Measurements from ENCODE around the gene TAS1R2. TPM values are rescaled to one million over a fixed set of nuclear protein-coding genes. Genes with fewer than 3 reads are reported as not detected.

Gene TAS1R2
- polyA plus RNA-seq (2013) = 0.01 TPM in 1 of 2 replicates, not detected in the other

GRCh38 chr1:18859560-18859959 is at the start of gene TAS1R2:
Gene TAS1R2 (minus strand): TSS chr1:18859660. CDS start chr1:18859660, 0 bp downstream.
- Histone ChIP-seq H4K91ac (ENCODE audit: low read depth, low read length) (no peak within 1 kb of the TSS), H3K14ac (ENCODE audit: low read length) (no peak within 1 kb of the TSS), H4K8ac (ENCODE audit: low read depth, low read length) (no peak within 1 kb of the TSS), H3K36me3 (ENCODE audit: control insufficient read depth in 1 of 2, insufficient read depth in 2 of 2, low read length in 2 of 2) (no peaks in the 10 kb centered on the region), H3K79me1 (ENCODE audit: low read length) (no peaks in the 10 kb centered on the region), H3K4me1 (ENCODE audit: control insufficient read depth in 1 of 2, insufficient read depth in 2 of 2, low read length in 2 of 2) (no peaks in the 10 kb centered on the region), H3K27ac (ENCODE audit: low read depth, low read length) (no peak within 1 kb of the TSS), H3K4me3 (ENCODE audit: low read depth, low read length) (no peak within 1 kb of the TSS), H2BK5ac (ENCODE audit: low read depth, low read length, poor library complexity) (no peak within 1 kb of the TSS), H3K79me2 (ENCODE audit: control insufficient read depth, insufficient read depth, low read length, poor library complexity) (no peaks in the 10 kb centered on the region), H3K23ac (ENCODE audit: low read length) (no peak within 1 kb of the TSS), H3K9me3 (ENCODE audit: insufficient read depth, low read depth, low read length) (peaks cover 10% of the 10 kb centered on the region), H3K27me3 (ENCODE audit: insufficient read depth, low read length) (no peaks in the 10 kb centered on the region), H3K9ac (ENCODE audit: low read length) (no peak within 1 kb of the TSS), H2BK120ac (ENCODE audit: insufficient read depth, low read length, poor library complexity) (no peak within 1 kb of the TSS), H4K12ac (ENCODE audit: low read depth, low read length) (no peak within 1 kb of the TSS), H3K18ac (ENCODE audit: low read length) (no peak within 1 kb of the TSS), H3K4me2 (ENCODE audit: low read length) (no peak within 1 kb of the TSS), H2AK5ac (ENCODE audit: low read length) (no peak within 1 kb of the TSS), H3K4ac (ENCODE audit: low read depth, low read length) (no peak within 1 kb of the TSS), H2AFZ (ENCODE audit: insufficient read depth, low read length, poor library complexity) (no peak within 1 kb of the TSS), H2BK12ac (ENCODE audit: low read length) (no peak within 1 kb of the TSS)
- DNase-seq = no peak
- no CpG with 5 or more reads among the region's 4 CpGs for WGBS (ENCODE audit: extremely low coverage, insufficient coverage, insufficient read length)

GRCh38 chr1:18907917-18908845 is 48.7 kb upstream of the TAS1R2 start:
- no peak for DNase-seq
- peaks cover 3% of the 10 kb centered on the region for H3K9me3 ChIP-seq (ENCODE audit: insufficient read depth, low read depth, low read length)
- no peak overlapping the region for H3K18ac ChIP-seq (ENCODE audit: low read length)
- WGBS (ENCODE audit: extremely low coverage, insufficient coverage, insufficient read length) = no CpG with 5 or more reads among the region's 22 CpGs
- no peak overlapping the region for H2BK120ac ChIP-seq (ENCODE audit: insufficient read depth, low read length, poor library complexity)
- H3K23ac ChIP-seq (ENCODE audit: low read length) = no peak overlapping the region
- H3K36me3 ChIP-seq (ENCODE audit: control insufficient read depth in 1 of 2, insufficient read depth in 2 of 2, low read length in 2 of 2) = peaks cover 54 to 60% of the 10 kb centered on the region in 2 experiments
- no peak overlapping the region for H3K4me2 ChIP-seq (ENCODE audit: low read length)
- no peak overlapping the region for H3K4ac ChIP-seq (ENCODE audit: low read depth, low read length)
- no peak overlapping the region for H2AFZ ChIP-seq (ENCODE audit: insufficient read depth, low read length, poor library complexity)
- H3K79me2 ChIP-seq (ENCODE audit: control insufficient read depth, insufficient read depth, low read length, poor library complexity) = no peaks in the 10 kb centered on the region
- no peak overlapping the region for H4K91ac ChIP-seq (ENCODE audit: low read depth, low read length)
- peaks cover 3 to 9% of the 10 kb centered on the region in 2 experiments for H3K4me1 ChIP-seq (ENCODE audit: control insufficient read depth in 1 of 2, insufficient read depth in 2 of 2, low read length in 2 of 2)
- H3K27me3 ChIP-seq (ENCODE audit: insufficient read depth, low read length) = no peaks in the 10 kb centered on the region
- H3K4me3 ChIP-seq (ENCODE audit: low read depth, low read length) = no peak overlapping the region
- peak overlapping the region; percentile 29 for H2AK5ac ChIP-seq (ENCODE audit: low read length)
- no peak overlapping the region for H4K8ac ChIP-seq (ENCODE audit: low read depth, low read length)
- H2BK12ac ChIP-seq (ENCODE audit: low read length) = no peak overlapping the region
- peaks cover 5% of the 10 kb centered on the region for H3K79me1 ChIP-seq (ENCODE audit: low read length)
- H3K27ac ChIP-seq (ENCODE audit: low read depth, low read length) = no peak overlapping the region
- H2BK5ac ChIP-seq (ENCODE audit: low read depth, low read length, poor library complexity) = no peak overlapping the region
- H3K9ac ChIP-seq (ENCODE audit: low read length) = no peak overlapping the region
- H3K14ac ChIP-seq (ENCODE audit: low read length) = no peak overlapping the region
- H4K12ac ChIP-seq (ENCODE audit: low read depth, low read length) = peak overlapping the region; percentile 48

- H3K23ac ChIP-seq (ENCODE audit: low read length) = no peak overlapping the region
- no peak overlapping the region for H2BK5ac ChIP-seq (ENCODE audit: low read depth, low read length, poor library complexity)
- no peak overlapping the region for H3K4ac ChIP-seq (ENCODE audit: low read depth, low read length)
- H3K4me3 ChIP-seq (ENCODE audit: low read depth, low read length) = no peak overlapping the region
- H4K91ac ChIP-seq (ENCODE audit: low read depth, low read length) = no peak overlapping the region
- no peak overlapping the region for H4K12ac ChIP-seq (ENCODE audit: low read depth, low read length)
- H3K4me1 ChIP-seq (ENCODE audit: control insufficient read depth in 1 of 2, insufficient read depth in 2 of 2, low read length in 2 of 2) = peaks cover 3 to 8% of the 10 kb centered on the region in 2 experiments
- H3K79me1 ChIP-seq (ENCODE audit: low read length) = peaks cover 10% of the 10 kb centered on the region
- no peak overlapping the region for H3K4me2 ChIP-seq (ENCODE audit: low read length)
- H3K79me2 ChIP-seq (ENCODE audit: control insufficient read depth, insufficient read depth, low read length, poor library complexity) = peaks cover under 1% of the 10 kb centered on the region
- H3K27me3 ChIP-seq (ENCODE audit: insufficient read depth, low read length) = no peaks in the 10 kb centered on the region
- H3K14ac ChIP-seq (ENCODE audit: low read length) = no peak overlapping the region
- H2AK5ac ChIP-seq (ENCODE audit: low read length) = no peak overlapping the region
- peak overlapping the region; percentile 65 for H2BK12ac ChIP-seq (ENCODE audit: low read length)
- no peak overlapping the region for H2AFZ ChIP-seq (ENCODE audit: insufficient read depth, low read length, poor library complexity)
- no peak overlapping the region for H2BK120ac ChIP-seq (ENCODE audit: insufficient read depth, low read length, poor library complexity)
- no peak overlapping the region for H3K9ac ChIP-seq (ENCODE audit: low read length)
- H3K36me3 ChIP-seq (ENCODE audit: control insufficient read depth in 1 of 2, insufficient read depth in 2 of 2, low read length in 2 of 2) = peaks cover 51 to 54% of the 10 kb centered on the region in 2 experiments
- no peak overlapping the region for H3K18ac ChIP-seq (ENCODE audit: low read length)
- H3K9me3 ChIP-seq (ENCODE audit: insufficient read depth, low read depth, low read length) = peaks cover 3% of the 10 kb centered on the region
- no peak overlapping the region for H3K27ac ChIP-seq (ENCODE audit: low read depth, low read length)
- peak; percentile 27 to 85 for DNase-seq
- no peak overlapping the region for H4K8ac ChIP-seq (ENCODE audit: low read depth, low read length)
- WGBS (ENCODE audit: extremely low coverage, insufficient coverage, insufficient read length) = no CpG with 5 or more reads among the region's 16 CpGs
Observed at GRCh38 chr1:18907021-18907916, 47.8 kb upstream of the TAS1R2 start.

GRCh38 chr1:18903291-18903756 is 43.9 kb upstream of the TAS1R2 start:
- H3K4me1 ChIP-seq (ENCODE audit: control insufficient read depth in 1 of 2, insufficient read depth in 2 of 2, low read length in 2 of 2) = peaks cover 10 to 19% of the 10 kb centered on the region in 2 experiments
- peak overlapping the region; percentile 89 for H2AFZ ChIP-seq (ENCODE audit: insufficient read depth, low read length, poor library complexity)
- H3K27ac ChIP-seq (ENCODE audit: low read depth, low read length) = peak overlapping the region; percentile 95
- H3K4me3 ChIP-seq (ENCODE audit: low read depth, low read length) = no peak overlapping the region
- no peak for DNase-seq
- no peak overlapping the region for H3K9ac ChIP-seq (ENCODE audit: low read length)
- no peaks in the 10 kb centered on the region for H3K27me3 ChIP-seq (ENCODE audit: insufficient read depth, low read length)
- peaks cover 8% of the 10 kb centered on the region for H3K79me2 ChIP-seq (ENCODE audit: control insufficient read depth, insufficient read depth, low read length, poor library complexity)
- H2BK120ac ChIP-seq (ENCODE audit: insufficient read depth, low read length, poor library complexity) = no peak overlapping the region
- no CpG with 5 or more reads among the region's 8 CpGs for WGBS (ENCODE audit: extremely low coverage, insufficient coverage, insufficient read length)
- H3K36me3 ChIP-seq (ENCODE audit: control insufficient read depth in 1 of 2, insufficient read depth in 2 of 2, low read length in 2 of 2) = peaks cover 16 to 28% of the 10 kb centered on the region in 2 experiments
- H2BK12ac ChIP-seq (ENCODE audit: low read length) = no peak overlapping the region
- peaks cover 19% of the 10 kb centered on the region for H3K79me1 ChIP-seq (ENCODE audit: low read length)
- no peak overlapping the region for H3K4ac ChIP-seq (ENCODE audit: low read depth, low read length)
- no peak overlapping the region for H2AK5ac ChIP-seq (ENCODE audit: low read length)
- H2BK5ac ChIP-seq (ENCODE audit: low read depth, low read length, poor library complexity) = no peak overlapping the region
- no peak overlapping the region for H4K12ac ChIP-seq (ENCODE audit: low read depth, low read length)
- no peak overlapping the region for H3K14ac ChIP-seq (ENCODE audit: low read length)
- no peak overlapping the region for H3K18ac ChIP-seq (ENCODE audit: low read length)
- H3K4me2 ChIP-seq (ENCODE audit: low read length) = peak overlapping the region; percentile 98
- H4K8ac ChIP-seq (ENCODE audit: low read depth, low read length) = no peak overlapping the region
- no peak overlapping the region for H4K91ac ChIP-seq (ENCODE audit: low read depth, low read length)
- no peaks in the 10 kb centered on the region for H3K9me3 ChIP-seq (ENCODE audit: insufficient read depth, low read depth, low read length)
- H3K23ac ChIP-seq (ENCODE audit: low read length) = no peak overlapping the region
